SK-N-SH treated with all-trans-retinoic acid at 6 μM for 48 hours (cell line): ENCODE measurements around the gene MFRP.

Experiments
- ARNTL ChIP-seq: fragments of 450-650 bp; formaldehyde crosslinking; IDR thresholded peaks from 2 replicates; pipeline ENCODE4 v1.5.0; 2020; ENCODE audit warnings: low read depth, mild to moderate bottlenecking, moderate library complexity, borderline replicate concordance
- CREB5 ChIP-seq: fragments of 250-450 bp; sonication (Bioruptor Pico); IDR thresholded peaks from 2 replicates; pipeline ENCODE4 v1.5.1; 2020; ENCODE audit warnings: low read depth, mild to moderate bottlenecking, moderate library complexity
- CSRNP3 ChIP-seq: fragments of 250-450 bp; sonication (Bioruptor Pico); IDR thresholded peaks from 2 replicates; pipeline ENCODE4 v1.5.1; 2021; ENCODE audit warnings: mild to moderate bottlenecking, moderate library complexity
- ISL1 ChIP-seq: fragments of 250-450 bp; sonication (Bioruptor Pico); IDR thresholded peaks from 2 replicates; pipeline ENCODE4 v2.1.2; 2022; ENCODE audit warnings: mild to moderate bottlenecking, moderate library complexity
- OSR1 ChIP-seq: fragments of 250-450 bp; sonication (Bioruptor Pico); IDR thresholded peaks from 2 replicates; pipeline ENCODE4 v1.8.0; 2022; ENCODE audit warnings: moderate library complexity, mild to moderate bottlenecking, inconsistent platforms
- SNAI2 ChIP-seq: fragments of 250-450 bp; sonication (Bioruptor Pico); IDR thresholded peaks from 2 replicates; pipeline ENCODE4 v1.5.0; 2020; ENCODE audit warnings: mild to moderate bottlenecking, moderate library complexity
- TCF4 ChIP-seq: fragments of 250-450 bp; sonication (Bioruptor Pico); IDR thresholded peaks from 2 replicates; pipeline ENCODE4 v1.8.0; 2021; ENCODE audit warnings: mild to moderate bottlenecking, moderate library complexity, borderline replicate concordance
- TOX ChIP-seq: fragments of 250-450 bp; sonication (Bioruptor Pico); IDR thresholded peaks from 2 replicates; pipeline ENCODE4 v1.8.0; 2021; ENCODE audit warnings: mild to moderate bottlenecking, moderate library complexity, borderline replicate concordance
- ZC3H10 ChIP-seq: fragments of 250-450 bp; sonication (Bioruptor Pico); IDR thresholded peaks from 2 replicates; pipeline ENCODE4 v1.5.1; 2021; ENCODE audit warnings: mild to moderate bottlenecking, moderate library complexity
- ZFP3 ChIP-seq: fragments of 250-450 bp; sonication (Bioruptor Pico); IDR thresholded peaks from 2 replicates; pipeline ENCODE4 v1.5.0; 2020; ENCODE audit warnings: mild to moderate bottlenecking, moderate library complexity
- TF ChIP-seq, protein P1 (sequence below): fragments of 250-450 bp; sonication (Bioruptor Pico); IDR thresholded peaks from 2 replicates; pipeline ENCODE4 v1.8.0; 2021; ENCODE audit warnings: low read depth, mild to moderate bottlenecking, moderate library complexity, borderline replicate concordance

DNA sequence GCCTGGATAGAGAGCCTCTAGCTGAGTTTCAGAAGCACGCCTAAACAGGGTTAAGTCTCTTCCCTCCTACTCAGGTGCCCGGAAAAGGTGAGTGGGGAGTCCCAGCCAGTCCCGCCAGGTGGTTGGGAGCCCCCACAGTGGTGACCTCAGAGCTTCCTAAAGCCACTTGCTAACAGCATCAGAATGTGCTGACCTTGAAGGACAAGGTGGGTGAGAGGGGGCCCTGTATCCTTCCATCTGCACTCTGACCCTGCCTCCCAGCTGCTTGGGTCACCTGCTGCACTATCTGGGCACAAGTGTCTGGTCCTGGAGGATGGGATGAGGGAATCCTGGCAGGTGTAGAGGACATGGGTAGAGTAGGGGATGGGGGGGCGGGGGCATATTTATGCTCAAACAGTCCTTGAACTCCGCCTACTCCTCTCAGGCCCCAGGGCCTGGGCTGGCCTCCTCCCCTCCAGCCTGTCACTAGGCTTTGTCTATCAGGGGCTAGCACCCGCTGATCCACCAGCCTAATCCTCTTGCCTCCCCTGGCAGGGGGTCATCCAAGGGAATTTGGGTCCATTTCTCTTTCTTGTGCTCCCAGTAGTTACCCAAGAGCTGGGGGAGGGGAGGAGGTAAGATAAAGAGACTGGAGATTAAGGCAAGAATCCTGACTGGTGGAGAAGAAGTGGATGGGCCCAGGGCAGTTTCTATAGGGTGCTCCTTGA lies 31.6 kb upstream of the MFRP start:
- TF ChIP-seq TCF4 (CRISPR knock-in tag) (no peak), ISL1 (no peak), OSR1 (no peak), ZFP3 (CRISPR knock-in tag) (no peak), CREB5 (CRISPR knock-in tag) (no peak), ZC3H10 (CRISPR knock-in tag) (no peak), CSRNP3 (CRISPR knock-in tag) (no peak), TOX (no peak), ARNTL (CRISPR knock-in tag) (no peak), SNAI2 (CRISPR knock-in tag) (no peak)
- TF ChIP-seq, protein P1, sequence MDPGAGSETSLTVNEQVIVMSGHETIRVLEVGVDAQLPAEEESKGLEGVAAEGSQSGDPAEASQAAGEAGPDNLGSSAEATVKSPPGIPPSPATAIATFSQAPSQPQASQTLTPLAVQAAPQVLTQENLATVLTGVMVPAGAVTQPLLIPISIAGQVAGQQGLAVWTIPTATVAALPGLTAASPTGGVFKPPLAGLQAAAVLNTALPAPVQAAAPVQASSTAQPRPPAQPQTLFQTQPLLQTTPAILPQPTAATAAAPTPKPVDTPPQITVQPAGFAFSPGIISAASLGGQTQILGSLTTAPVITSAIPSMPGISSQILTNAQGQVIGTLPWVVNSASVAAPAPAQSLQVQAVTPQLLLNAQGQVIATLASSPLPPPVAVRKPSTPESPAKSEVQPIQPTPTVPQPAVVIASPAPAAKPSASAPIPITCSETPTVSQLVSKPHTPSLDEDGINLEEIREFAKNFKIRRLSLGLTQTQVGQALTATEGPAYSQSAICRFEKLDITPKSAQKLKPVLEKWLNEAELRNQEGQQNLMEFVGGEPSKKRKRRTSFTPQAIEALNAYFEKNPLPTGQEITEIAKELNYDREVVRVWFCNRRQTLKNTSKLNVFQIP (CRISPR knock-in tag): no peak
